IMR-90 (cell line): Measurements from ENCODE around the gene CTDSP2. TPM values are rescaled to one million over a fixed set of nuclear protein-coding genes. Genes with fewer than 3 reads are reported as not detected.

Source experiments
- ATAC-seq: fragments of 200-7000 bp; cut with Tn5 transposase; 2 replicates; pipeline ENCODE4 v1.9.1; 2020; ENCODE audit warnings: low read depth, mild to moderate bottlenecking, moderate library complexity
- BruUV-seq: library from RNA; stranded (reverse); fragments of 400-500 nt; replicated peaks from 2 replicates; lab custom pipeline; 2021; lab: Mats Ljungman, UMichigan
- CTCF ChIA-PET: fragments of 300-600 bp; formaldehyde crosslinking; extraction: SDS; loops from one replicate; lab custom pipeline; 2021; ENCODE audit warnings: antibody characterized with exemption; lab: Yijun Ruan, JAX
- POLR2A ChIA-PET: fragments of 300-600 bp; sonication (Branson Sonifier 250); formaldehyde crosslinking; loops from one replicate; lab custom pipeline; 2022; ENCODE audit warnings: antibody characterized with exemption; ENCODE audit not compliant: unreplicated experiment; lab: Charles Lee
- DNase-seq: peaks from one replicate; pipeline ENCODE4 v3.0.0; 2013
- H2AFZ ChIP-seq: replicated peaks from 2 replicates; pipeline ENCODE3; 2013; ENCODE audit warnings: low read length, mild to moderate bottlenecking; ENCODE audit not compliant: poor library complexity
- H2AK5ac ChIP-seq: 2 replicates; pipeline ENCODE4 v1.6.1; 2013; ENCODE audit warnings: low read depth, low read length, inconsistent platforms
- H2AK9ac ChIP-seq: replicated peaks from 2 replicates; pipeline ENCODE3; 2013; ENCODE audit warnings: mild to moderate bottlenecking, low read depth, low read length, moderate library complexity; ENCODE audit not compliant: poor library complexity
- H2BK120ac ChIP-seq: 2 replicates; pipeline ENCODE4 v1.6.1; 2013; ENCODE audit warnings: low read depth, low read length, inconsistent platforms
- H2BK15ac ChIP-seq: 3 replicates; pipeline ENCODE4 v1.6.1; 2013; ENCODE audit warnings: low read depth, low read length, inconsistent platforms
- H2BK20ac ChIP-seq: 2 replicates; pipeline ENCODE4 v1.6.1; 2013; ENCODE audit warnings: low read depth, mild to moderate bottlenecking, inconsistent platforms, low read length, moderate library complexity
- H2BK5ac ChIP-seq: 2 replicates; pipeline ENCODE4 v1.6.1; 2013; ENCODE audit warnings: mild to moderate bottlenecking, low read depth, low read length, inconsistent platforms; ENCODE audit not compliant: poor library complexity, severe bottlenecking
- H3K14ac ChIP-seq: replicated peaks from 2 replicates; pipeline ENCODE4 v1.6.1; 2013; ENCODE audit warnings: low read depth, low read length, inconsistent platforms
- H3K18ac ChIP-seq: 2 replicates; pipeline ENCODE4 v1.6.1; 2013; ENCODE audit warnings: low read depth, low read length, control low read depth
- H3K23ac ChIP-seq: 2 replicates; pipeline ENCODE4 v1.6.1; 2013; ENCODE audit warnings: low read depth, low read length, inconsistent platforms
- H3K27ac ChIP-seq: 2 replicates; pipeline ENCODE4 v1.5.1; 2013; ENCODE audit warnings: mild to moderate bottlenecking, control low read depth, low read length; ENCODE audit not compliant: insufficient read depth
- H3K27me3 ChIP-seq: 2 replicates; pipeline ENCODE4 v1.6.1; 2013; ENCODE audit warnings: low read length; ENCODE audit not compliant: control insufficient read depth, insufficient read depth
- H3K36me3 ChIP-seq: 2 replicates; pipeline ENCODE4 v1.6.1; 2013; ENCODE audit warnings: low read length, mixed read lengths; ENCODE audit not compliant: control insufficient read depth, insufficient read depth
- H3K4ac ChIP-seq: 2 replicates; pipeline ENCODE4 v1.6.1; 2013; ENCODE audit warnings: low read depth, low read length, inconsistent platforms
- H3K4me1 ChIP-seq: 2 replicates; pipeline ENCODE4 v1.6.1; 2013; ENCODE audit warnings: low read length, mixed read lengths; ENCODE audit not compliant: control insufficient read depth, insufficient read depth
- H3K4me2 ChIP-seq: 2 replicates; pipeline ENCODE4 v1.6.1; 2013; ENCODE audit warnings: low read depth, mild to moderate bottlenecking, control low read depth, low read length, moderate library complexity
- H3K4me3 ChIP-seq: 2 replicates; pipeline ENCODE4 v1.5.1; 2013; ENCODE audit warnings: low read depth, mild to moderate bottlenecking, control low read depth, low read length, moderate library complexity; ENCODE audit not compliant: insufficient read depth
- H3K56ac ChIP-seq: 2 replicates; pipeline ENCODE4 v1.6.1; 2013; ENCODE audit warnings: low read length, inconsistent platforms; ENCODE audit not compliant: insufficient read depth; ENCODE audit errors: extremely low read depth
- H3K79me1 ChIP-seq, 2 experiments: 2 replicates each; pipeline ENCODE4 v1.6.1; 2013; ENCODE audit warnings: low read length in 2 of 2, inconsistent platforms in 1 of 2, low read depth in 1 of 2
- H3K9ac ChIP-seq: 2 replicates; pipeline ENCODE4 v1.6.1; 2013; ENCODE audit warnings: low read depth, low read length, control low read depth
- H3K9me1 ChIP-seq: 2 replicates; pipeline ENCODE4 v1.6.1; 2013; ENCODE audit warnings: low read length, inconsistent platforms; ENCODE audit not compliant: insufficient read depth
- H3K9me3 ChIP-seq: 2 replicates; pipeline ENCODE4 v1.6.1; 2013; ENCODE audit warnings: low read length; ENCODE audit not compliant: control insufficient read depth, insufficient read depth
- H4K20me1 ChIP-seq: 2 replicates; pipeline ENCODE4 v1.6.1; 2013; ENCODE audit warnings: low read length, inconsistent platforms; ENCODE audit not compliant: insufficient read depth
- H4K5ac ChIP-seq: 2 replicates; pipeline ENCODE4 v1.6.1; 2013; ENCODE audit warnings: mild to moderate bottlenecking, low read depth, low read length, control low read depth
- H4K8ac ChIP-seq, 2 experiments: 2 replicates each; pipeline ENCODE4 v1.6.1; 2013; ENCODE audit warnings: low read depth in 2 of 2, low read length in 2 of 2, control low read depth in 1 of 2, inconsistent platforms in 1 of 2
- H4K91ac ChIP-seq: 2 replicates; pipeline ENCODE4 v1.6.1; 2013; ENCODE audit warnings: low read depth, low read length, inconsistent platforms; ENCODE audit not compliant: insufficient read depth
- BHLHE40 ChIP-seq: fragments of 150-350 bp; IDR thresholded peaks from 2 replicates; pipeline ENCODE4 v1.6.1; 2016; ENCODE audit warnings: mild to moderate bottlenecking, low read depth, low read length
- CEBPB ChIP-seq: IDR thresholded peaks from 2 replicates; pipeline ENCODE4 v1.6.1; 2012; ENCODE audit warnings: low read depth, low read length, improper control_type of control experiment
- CHD1 ChIP-seq: IDR thresholded peaks from 2 replicates; pipeline ENCODE4 v1.6.1; 2012; ENCODE audit warnings: low read depth, low read length, improper control_type of control experiment
- CTCF ChIP-seq: conservative IDR thresholded peaks from 2 replicates; pipeline ENCODE4 v1.5.1; 2012; ENCODE audit warnings: mild to moderate bottlenecking, low read depth, low read length, improper control_type of control experiment
- FOS ChIP-seq: fragments of 150-350 bp; IDR thresholded peaks from 2 replicates; pipeline ENCODE4 v1.6.1; 2016; ENCODE audit warnings: low read depth, low read length
- MAFK ChIP-seq: IDR thresholded peaks from 2 replicates; pipeline ENCODE4 v1.6.1; 2012; ENCODE audit warnings: low read depth, low read length, improper control_type of control experiment
- MAZ ChIP-seq: IDR thresholded peaks from 2 replicates; pipeline ENCODE4 v1.6.1; 2012; ENCODE audit warnings: low read depth, mild to moderate bottlenecking, low read length, improper control_type of control experiment, moderate library complexity, borderline replicate concordance
- MXI1 ChIP-seq: IDR thresholded peaks from 2 replicates; pipeline ENCODE4 v1.6.1; 2012; ENCODE audit warnings: low read depth, mild to moderate bottlenecking, low read length, moderate library complexity, borderline replicate concordance
- NFE2L2 ChIP-seq: fragments of 150-350 bp; IDR thresholded peaks from 2 replicates; pipeline ENCODE4 v1.6.1; 2016; ENCODE audit warnings: low read depth, mild to moderate bottlenecking, low read length
- POLR2A ChIP-seq: IDR thresholded peaks from 2 replicates; pipeline ENCODE4 v1.6.1; 2012; ENCODE audit warnings: mild to moderate bottlenecking, low read depth, low read length
- RAD21 ChIP-seq: IDR thresholded peaks from 2 replicates; pipeline ENCODE4 v1.6.1; 2012; ENCODE audit warnings: low read length, improper control_type of control experiment
- SMC3 ChIP-seq: fragments of 150-350 bp; IDR thresholded peaks from 2 replicates; pipeline ENCODE4 v1.6.1; 2016; ENCODE audit warnings: low read depth, mild to moderate bottlenecking, antibody characterized with exemption, low read length, moderate library complexity
- USF2 ChIP-seq: fragments of 150-350 bp; IDR thresholded peaks from 2 replicates; pipeline ENCODE4 v1.6.1; 2017; ENCODE audit warnings: mild to moderate bottlenecking, antibody characterized with exemption, low read length, low read depth
- WGBS, 2 experiments: methylation state at CpG; one replicate each; pipeline versions ENCODE4 v1.1.5 to v1.1.7; 2013; ENCODE audit warnings: missing lambda C conversion rate in 2 of 2; ENCODE audit not compliant: insufficient read length in 1 of 2; ENCODE audit errors: extremely low coverage in 2 of 2; 5-methylcytosine and 5-hydroxymethylcytosine counted together
- dilution Hi-C: fragments of 300-500 bp; cut with HindIII; formaldehyde crosslinking; loops from one replicate; pipeline ENCODE4 v1.14.3; 2018; ENCODE audit warnings: low sequenced_read_pairs; ENCODE audit not compliant: unreplicated experiment
- in situ Hi-C: fragments of 300-500 bp; cut with MboI; formaldehyde crosslinking; loops from 3 replicates; pipeline ENCODE4 v1.14.3; 2019; ENCODE audit warnings: low sequenced_read_pairs, inconsistent platforms, mixed read lengths
- intact Hi-C: fragments of 100-400 bp; cut with micrococcal nuclease; formaldehyde crosslinking; loops from 2 replicates; pipeline ENCODE4 v1.10.0; 2022
- polyA plus RNA-seq, 3 experiments: library from polyadenylated mRNA; depleted of rRNA; stranded (reverse); fragments of >200 nt; gene quantifications; 2 replicates each; pipeline ENCODE4 v1.2.3, GENCODE V29; 2012; ENCODE audit warnings: low replicate concordance in 1 of 3
- total RNA-seq: library from RNA; depleted of rRNA; stranded (reverse); fragments of >200 nt; gene quantifications from 2 replicates; pipeline ENCODE4 v1.2.3, GENCODE V29; 2012

CTDSP2 gene
- total and polyA plus RNA-seq, 2 of the 4 experiments (the other 2 are of a cell fraction) = 114 to 156 TPM

- TF ChIP-seq USF2 (no peak), BHLHE40 (no peak), MXI1 (no peak), NFE2L2 (no peak), MAFK (no peak), RAD21 (no peak), CTCF (no peak), MAZ (no peak), CHD1 (no peak), CEBPB (no peak), POLR2A (no peak), SMC3 (no peak), FOS (no peak)
- intact Hi-C loops (no loop called here), in situ Hi-C loops (no loop called here), dilution Hi-C loops (no loop called here)
- Histone ChIP-seq H2AK9ac (no peak overlapping the region), H3K9me1 (peaks cover 8% of the 10 kb centered on the region), H3K4me1 (peaks cover 16% of the 10 kb centered on the region), H4K8ac (no peak overlapping the region), H3K4ac (no peak overlapping the region), H3K36me3 (no peaks in the 10 kb centered on the region), H3K4me3 (no peak overlapping the region), H3K18ac (no peak overlapping the region; the same call in 1 of the 2 replicates), H3K23ac (no peak overlapping the region), H2AFZ (peak overlapping the region; percentile 13), H2BK20ac (no peak overlapping the region), H3K79me1 (no peaks in the 10 kb centered on the region), H4K20me1 (no peaks in the 10 kb centered on the region), H3K9ac (no peak overlapping the region), H2BK15ac (no peak overlapping the region), H4K5ac (no peak overlapping the region), H3K9me3 (no peaks in the 10 kb centered on the region), H3K27me3 (no peaks in the 10 kb centered on the region), H2BK5ac (no peak overlapping the region), H2BK120ac (no peak overlapping the region), H3K27ac (no peak overlapping the region), H3K14ac (no peak overlapping the region), H4K91ac (no peak overlapping the region), H3K4me2 (no peak overlapping the region), H2AK5ac (peak overlapping the region; percentile 34; the same call in 1 of the 2 replicates), H3K56ac (no peak overlapping the region)
- 87% methylated on average over 3 of the region's 8 CpGs; no CpG with 5 or more reads in 1 of the 2 experiments for WGBS, 2 experiments
- BruUV-seq = no TSS peak
- DNase-seq (no peak), ATAC-seq (no peak)
- POLR2A ChIA-PET = interaction anchor here (1.1 kb wide), 1 partner anchor 19 kb away, joined by 3 read pairs; no protein-coding TSS in a partner anchor
- CTCF ChIA-PET = interaction anchor here (0.6 kb wide), 1 partner anchor 23 kb away, joined by 3 read pairs; no protein-coding TSS in a partner anchor
These were observed 23.4 kb upstream of the CTDSP2 start for GRCh38 chr12:57869927-57870318.
